MV-4-11 (cell line): Measurements from ENCODE around the gene IGHMBP2.

Experiments used
- DNase-seq: peaks from one replicate; lab custom pipeline; 2025; lab: John Stamatoyannopoulos, UW

IGHMBP2 gene

DNA sequence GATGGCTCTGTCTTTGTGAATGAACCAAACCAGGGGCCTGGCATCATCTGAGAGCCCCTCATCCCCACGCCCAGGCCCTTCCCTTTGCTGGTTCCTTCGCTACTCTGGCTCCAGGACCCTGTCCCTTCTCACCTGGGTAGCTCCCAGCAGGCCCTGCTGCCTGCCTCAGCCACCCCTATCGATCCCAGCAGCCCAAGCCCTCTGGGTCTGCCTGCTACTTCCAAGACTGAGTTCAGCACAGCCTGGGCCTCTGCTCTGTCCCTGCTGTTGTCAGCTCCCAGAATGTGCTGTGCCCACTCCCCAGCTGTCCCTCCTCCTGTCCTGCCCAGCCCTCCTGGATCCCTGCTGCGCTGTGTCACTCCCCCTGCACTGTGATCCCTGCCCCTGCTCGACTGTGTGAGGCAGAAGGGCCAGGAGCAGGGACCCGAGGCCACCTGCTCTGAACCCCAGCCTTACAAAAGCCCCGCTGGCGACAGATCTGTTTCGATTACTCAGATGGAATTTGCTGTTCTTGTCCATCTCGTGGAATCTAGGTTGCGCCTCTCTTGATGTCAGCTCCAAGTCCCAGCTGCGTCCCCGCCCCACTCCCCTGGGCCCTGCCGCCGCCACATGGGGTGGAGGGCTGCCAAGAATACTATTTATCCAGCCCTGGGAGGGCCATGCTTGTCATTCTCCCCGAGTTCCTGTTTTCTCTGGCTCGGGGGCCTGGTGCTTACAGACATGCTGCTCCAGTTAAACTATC is 13.0 kb upstream of the IGHMBP2 start:
- no peak for DNase-seq

DNA sequence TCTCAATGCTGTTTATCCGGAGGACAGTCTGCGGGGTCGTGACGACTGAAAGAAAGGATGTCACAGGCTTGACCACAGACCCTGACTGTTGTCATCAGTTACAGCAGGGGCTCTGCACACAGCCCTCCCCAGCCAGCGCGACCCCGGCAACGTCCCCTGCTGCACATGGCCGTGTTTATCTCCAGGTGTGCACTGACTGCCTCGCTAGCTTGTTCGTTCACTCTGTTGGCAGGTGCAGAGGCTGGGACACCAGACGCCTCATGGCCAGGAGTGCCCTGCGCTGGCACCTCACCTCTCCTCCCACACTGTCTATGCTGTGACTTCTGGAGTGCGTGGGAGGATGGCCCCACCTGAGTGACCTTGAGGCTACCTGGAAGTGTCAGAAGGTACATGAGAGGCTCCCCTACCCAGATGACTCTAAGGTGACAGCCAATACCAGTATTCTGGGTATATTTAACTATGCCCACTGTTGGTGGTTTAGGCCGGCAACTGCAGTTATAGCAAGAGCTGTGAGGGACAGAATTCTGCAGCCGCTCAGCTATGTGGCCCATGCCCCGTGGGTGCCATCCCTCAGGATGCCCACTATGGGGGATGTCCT is 12.2 kb upstream of the IGHMBP2 start:
- DNase-seq = no peak

DNA sequence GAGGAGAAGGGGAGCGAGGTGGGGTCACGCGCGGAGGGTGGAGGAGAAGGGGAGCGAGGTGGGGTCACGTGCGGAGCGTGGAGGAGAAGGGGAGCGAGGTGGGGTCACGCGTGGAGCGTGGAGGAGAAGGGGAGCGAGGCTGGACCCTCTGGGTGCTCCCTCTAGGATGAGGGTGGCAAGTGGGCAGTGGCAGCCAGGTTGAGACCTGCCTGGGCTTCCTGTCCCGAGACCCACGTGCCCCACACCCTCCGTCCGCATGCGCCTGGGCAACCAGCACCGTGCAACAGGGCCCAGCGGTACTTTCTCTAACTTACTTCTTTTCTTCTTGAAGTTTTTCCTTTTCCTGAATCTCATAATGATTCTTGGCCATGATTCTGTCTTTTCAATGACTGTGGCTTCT is 11.1 kb upstream of the IGHMBP2 start:
- DNase-seq = no peak

DNA sequence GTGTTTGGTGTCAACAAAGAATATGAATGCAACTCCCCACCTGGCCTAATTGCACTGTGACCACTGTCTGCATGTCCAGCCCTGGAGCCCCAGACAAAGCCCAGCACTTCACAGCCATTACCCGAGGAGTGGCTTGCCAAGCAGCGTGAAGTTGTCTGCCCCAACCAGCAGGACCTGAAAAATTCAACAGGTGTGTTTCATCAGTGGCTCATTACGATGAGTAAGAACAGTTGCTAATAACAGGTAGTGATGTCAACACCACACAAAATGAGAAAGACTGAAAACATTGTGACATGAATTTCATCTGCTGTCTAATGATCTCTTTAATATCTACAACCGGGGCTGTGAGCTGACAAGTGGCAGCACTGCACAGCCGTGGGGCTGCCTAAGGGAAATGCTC is 10.4 kb upstream of the IGHMBP2 start:
- DNase-seq = no peak

DNA sequence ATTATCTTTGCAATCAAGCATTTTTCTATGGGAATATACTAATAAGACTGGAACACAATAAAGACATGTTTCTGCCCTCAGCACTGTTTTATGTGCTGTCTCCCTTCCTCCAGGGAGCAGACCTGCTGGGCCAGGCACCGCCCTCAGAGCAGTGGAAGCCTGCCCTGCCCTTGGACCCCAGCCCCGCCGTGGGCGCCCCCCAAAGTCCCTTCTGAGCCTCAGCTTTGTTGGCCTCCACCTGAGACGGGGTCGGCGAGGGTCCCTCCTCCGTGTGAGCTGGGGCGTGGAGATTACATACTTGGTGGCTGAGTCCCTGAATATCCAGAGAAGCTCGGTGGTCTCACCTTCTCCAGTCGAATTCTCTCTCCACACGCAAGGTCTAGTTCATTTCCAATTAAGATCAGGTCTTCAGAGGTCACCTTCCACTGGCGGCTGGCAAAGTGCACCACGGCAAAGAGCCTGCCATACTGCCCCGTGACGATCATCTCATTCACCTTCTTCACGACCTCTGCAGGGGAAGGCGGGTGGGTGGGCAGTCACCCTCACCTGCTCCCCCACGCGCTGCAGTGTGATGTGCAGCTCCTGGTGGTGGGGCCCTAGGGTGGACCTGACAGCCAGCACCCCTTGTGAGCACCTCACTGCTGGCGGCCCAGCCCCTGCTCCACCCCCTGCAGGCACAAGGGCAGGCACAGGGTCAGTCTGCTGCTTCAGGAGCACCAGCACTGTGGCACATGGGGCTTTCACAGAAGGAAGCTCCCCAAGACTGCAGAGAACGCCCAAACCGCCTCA is 7.3 kb upstream of the IGHMBP2 start:
- no peak for DNase-seq

DNA sequence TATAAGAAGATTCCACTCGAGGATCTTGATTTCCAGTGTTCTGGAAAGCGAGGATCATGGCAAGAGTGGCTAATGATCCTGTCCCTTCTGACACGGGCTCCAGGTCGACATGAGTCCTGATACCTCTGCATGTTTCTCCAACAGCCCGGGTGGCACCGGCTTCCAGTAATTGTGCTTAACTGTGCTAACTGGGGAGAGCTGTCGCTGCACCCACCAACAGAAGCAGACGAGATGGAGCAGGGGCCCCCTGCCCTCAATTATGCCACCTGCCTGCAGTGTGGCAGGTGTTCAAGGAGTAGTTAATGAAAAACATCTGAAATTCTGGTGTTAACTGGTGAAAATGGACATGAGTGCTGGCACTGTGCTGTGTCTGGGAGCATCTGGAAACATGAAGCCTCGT is 6.2 kb upstream of the IGHMBP2 start:
- no peak for DNase-seq

DNA sequence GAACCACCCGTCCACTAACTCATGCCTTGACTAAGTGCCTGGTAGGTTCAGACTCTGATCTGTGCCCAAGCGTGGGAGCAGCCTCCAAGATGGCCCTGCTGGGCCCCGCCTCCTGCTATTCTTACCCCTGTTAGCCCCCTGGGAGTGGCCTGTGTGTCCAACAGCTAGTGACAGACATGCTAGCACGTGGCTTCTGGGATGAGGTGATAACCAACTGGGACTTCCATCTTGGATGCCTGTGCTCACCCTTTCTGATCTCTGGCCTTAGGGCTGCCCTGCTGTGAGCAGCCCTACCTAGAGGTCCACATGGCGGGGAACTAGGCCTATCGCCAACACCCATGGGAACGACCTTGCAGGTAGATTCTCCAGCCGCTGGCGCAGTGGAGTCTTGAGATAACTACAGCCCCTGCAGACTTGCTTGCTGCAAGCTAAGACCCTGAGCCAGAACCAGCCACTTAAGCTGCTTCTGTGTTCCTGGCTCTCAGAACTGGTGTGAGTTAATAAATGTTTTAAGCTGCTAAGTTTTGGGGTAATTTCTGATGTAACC is 2.8 kb upstream of the IGHMBP2 start:
- no peak for DNase-seq

DNA sequence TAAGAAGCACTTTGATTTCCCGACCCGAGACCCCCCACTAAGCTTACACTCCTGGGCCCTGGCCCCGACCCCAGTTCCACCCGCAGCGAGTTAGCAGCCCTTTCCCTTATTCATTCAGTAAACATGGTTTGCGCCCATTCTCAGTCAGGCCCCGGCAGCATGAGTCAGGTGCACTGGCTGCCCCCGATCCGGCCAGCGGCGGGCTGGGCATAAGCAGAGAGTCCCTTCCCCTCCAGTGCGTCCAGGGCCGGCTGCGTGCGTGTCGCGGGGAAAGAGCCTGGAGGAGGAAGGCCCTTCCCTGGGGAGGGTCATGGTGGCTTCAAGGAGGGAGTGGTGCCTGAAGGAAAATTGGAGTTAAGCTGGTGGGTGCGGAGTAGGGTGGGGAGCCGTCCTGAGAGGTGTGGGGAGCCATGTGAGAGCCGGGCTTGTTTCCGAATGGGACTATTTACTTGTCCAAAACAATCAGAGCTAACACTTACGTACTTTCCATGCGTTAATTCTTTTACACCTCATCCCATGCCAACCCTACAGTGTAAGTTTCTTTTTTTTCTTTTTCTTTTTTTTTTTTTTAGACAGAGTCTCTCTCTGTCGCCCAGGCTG is 657 bp downstream of the IGHMBP2 start:
- DNase-seq = no peak

DNA sequence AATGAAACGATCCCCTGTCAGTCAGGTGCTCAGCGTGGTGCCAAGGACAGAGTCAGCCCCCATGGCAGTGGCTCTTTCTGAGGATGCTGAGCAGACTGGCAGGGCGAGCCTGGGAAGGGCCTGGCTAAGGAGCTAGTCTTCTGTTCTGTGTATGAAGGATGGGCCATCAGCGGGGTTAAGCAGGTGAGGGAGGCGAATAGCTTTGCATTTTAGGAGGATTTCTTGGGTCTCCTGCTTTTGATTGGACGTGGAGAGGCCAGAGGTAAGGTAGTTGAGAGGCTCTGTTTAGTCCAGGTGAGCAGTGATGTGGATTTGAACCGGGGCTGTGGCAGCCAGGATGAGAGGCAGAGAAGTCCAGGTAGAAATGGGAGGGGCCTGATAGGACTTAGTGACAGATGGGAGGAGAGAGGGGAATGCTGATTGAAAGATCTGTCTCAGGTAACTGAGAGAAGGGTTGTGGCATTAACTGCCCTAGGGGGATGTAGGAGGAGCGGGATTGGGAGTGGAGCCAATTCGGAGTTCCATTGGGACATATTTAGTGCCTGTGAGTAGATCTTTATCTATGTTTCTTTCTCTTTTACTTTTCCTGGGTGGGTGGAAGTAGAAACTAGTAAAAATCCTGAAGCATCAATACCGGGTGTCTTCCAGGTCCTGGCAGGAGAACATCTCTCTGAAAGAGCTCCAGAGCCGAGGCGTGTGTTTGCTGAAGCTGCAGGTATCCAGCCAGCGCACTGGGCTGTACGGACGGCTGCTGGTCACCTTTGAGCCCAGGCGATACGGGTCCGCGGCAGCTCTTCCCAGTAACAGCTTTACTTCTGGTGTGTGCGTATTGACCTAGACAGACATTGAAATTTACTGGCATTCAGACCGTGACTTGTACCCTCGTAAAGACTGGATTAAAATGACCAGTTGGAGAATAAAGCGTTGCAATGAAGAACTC is 2.0 kb downstream of the IGHMBP2 start:
- no peak for DNase-seq

DNA sequence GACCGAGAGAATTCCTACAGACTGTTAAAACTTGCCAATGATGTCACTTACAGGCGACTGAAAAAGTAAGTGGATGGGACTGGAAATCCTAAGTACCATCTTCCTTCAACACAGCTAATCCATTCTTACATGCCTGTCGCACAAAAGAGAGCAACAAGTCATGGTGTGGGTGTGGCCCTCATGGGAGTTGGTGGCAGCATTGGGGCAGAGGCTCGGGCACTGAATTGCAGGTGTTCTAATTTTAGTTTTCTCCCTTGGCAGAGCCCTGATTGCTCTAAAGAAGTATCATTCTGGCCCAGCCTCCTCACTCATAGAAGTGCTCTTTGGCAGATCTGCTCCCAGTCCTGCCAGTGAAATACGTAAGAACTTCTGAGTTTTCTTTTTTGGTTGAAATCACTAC is 4.6 kb downstream of the IGHMBP2 start:
- DNase-seq = no peak

DNA sequence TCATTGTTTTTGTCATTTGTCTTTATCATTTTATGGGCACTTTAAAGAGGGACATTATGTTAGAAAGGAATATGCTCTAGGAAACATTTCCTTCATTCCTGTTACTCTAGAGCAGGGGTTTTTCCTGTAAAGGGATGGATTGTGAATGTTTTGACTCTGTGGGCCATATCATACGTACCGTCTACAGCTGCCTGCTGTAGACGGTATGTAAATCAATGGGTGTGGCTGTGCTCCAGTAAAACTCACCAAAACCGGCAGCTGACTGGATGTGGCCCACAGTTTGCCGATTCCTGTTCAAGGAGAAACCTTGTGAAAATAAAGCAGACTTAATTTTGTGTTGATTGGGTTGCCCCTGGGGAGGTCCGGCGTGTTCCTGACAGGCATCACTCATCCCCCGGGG is 7.3 kb downstream of the IGHMBP2 start:
- no peak for DNase-seq

DNA sequence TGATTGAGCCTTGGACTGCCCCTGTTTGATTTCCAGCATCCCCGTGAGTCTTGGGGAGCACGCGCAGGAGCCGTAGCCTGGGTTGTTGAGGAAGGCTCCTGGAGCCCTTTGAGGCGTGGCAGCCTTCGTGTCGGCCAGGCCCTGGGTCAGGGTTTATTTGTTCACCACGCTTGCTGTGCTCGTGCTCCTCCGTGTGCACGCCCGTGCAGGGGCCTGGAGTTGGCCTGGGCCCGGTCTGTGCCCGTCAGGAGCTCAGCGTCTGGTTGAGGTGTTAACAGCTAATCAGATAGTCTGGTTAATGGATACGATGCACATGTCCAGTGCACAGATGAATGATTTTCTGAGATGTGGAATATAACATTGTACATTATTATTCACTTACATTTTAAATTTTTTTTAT is 8.0 kb downstream of the IGHMBP2 start:
- no peak for DNase-seq

DNA sequence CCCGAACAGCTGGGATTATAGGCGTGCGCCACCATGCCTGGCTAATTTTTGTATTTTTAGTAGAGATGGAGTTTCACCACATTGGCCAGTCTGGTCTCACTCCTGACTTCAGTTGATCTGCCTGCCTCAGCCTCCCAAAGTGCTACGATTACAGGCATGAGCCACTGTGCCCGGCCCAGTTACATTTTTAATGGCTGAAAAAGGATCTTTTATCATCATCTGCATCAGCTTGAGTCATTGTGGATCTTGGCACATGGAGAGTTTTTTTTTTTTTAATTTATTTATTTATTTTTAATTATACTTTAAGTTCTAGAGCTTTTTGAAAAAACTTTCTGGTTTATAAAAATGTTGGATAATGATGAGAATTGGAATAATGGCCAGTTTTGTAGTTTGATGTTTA is 8.6 kb downstream of the IGHMBP2 start:
- DNase-seq = no peak

DNA sequence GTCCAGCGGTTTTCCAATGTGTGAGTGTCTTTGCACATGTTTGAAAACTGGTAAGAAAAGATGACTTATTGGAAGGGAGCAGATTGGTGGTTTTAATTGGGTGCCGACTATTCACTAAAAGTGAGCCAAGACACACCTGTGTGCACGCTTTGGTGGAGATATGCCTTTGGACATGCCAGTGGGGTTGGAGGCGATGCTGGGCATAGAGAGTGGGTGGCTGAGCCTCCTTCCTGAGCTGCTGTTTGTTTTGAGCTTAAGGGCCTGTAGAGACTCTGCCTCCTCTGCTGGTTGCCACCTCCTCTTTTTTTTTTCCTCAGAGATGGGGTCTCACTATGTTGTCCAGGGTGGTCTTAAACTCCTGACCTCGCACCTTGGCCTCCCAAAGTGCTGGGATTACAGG is 9.5 kb downstream of the IGHMBP2 start:
- no peak for DNase-seq

DNA sequence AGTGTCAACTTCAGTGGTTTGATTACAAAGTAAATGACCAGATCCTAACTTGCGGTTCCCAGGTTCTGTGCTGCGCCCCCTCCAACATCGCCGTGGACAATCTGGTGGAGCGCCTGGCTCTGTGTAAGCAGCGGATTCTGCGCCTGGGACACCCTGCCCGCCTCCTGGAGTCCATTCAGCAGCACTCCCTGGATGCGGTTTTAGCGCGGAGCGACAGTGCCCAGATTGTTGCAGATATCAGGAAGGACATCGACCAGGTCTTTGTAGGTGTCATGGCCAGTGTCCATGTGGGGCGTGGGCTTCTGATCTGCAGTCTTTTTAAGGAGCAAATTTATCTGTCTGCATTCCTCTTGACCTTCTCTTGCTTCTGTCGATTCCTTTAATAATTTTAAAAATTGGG is 11.1 kb downstream of the IGHMBP2 start:
- DNase-seq = no peak

DNA sequence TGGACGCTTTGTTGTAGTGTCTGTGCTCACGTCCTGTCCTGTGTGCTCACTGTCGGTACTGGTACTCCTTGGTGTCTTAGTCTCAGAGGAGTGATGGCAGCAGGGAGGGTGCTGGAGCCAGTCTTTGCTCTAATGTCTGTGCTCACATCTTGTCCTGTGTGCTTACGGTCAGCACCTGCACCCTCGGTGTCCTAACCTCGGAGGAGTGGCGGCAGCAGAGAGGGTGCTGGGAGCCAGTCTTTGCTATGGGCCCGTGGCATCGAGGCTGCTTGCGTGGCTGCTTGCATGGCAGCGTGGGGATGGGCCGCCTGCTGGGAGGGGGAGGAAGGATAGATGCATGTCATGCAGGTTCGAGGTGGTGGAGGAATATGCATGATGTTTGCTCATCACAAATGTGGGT is 12.7 kb downstream of the IGHMBP2 start:
- no peak for DNase-seq

DNA sequence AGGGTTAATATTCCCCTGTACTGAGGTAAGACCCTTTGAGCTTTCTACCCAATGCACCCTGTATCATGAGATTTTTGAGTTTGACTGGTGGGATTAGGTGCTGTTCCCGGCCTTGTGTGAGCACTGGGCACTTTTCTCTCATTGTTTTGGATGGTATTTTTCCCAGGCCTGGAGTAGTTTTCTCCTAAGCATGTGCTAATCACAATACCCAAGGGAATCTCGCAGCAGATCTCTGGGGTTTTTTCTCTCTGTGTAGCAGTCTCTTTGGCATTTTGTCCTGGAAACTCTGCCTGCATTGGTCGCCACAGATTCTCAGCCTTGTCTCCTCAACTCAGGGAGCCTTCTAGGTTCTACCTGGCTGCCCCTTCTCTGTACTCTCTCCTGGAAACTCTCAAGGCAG is 19.9 kb downstream of the IGHMBP2 start:
- no peak for DNase-seq

DNA sequence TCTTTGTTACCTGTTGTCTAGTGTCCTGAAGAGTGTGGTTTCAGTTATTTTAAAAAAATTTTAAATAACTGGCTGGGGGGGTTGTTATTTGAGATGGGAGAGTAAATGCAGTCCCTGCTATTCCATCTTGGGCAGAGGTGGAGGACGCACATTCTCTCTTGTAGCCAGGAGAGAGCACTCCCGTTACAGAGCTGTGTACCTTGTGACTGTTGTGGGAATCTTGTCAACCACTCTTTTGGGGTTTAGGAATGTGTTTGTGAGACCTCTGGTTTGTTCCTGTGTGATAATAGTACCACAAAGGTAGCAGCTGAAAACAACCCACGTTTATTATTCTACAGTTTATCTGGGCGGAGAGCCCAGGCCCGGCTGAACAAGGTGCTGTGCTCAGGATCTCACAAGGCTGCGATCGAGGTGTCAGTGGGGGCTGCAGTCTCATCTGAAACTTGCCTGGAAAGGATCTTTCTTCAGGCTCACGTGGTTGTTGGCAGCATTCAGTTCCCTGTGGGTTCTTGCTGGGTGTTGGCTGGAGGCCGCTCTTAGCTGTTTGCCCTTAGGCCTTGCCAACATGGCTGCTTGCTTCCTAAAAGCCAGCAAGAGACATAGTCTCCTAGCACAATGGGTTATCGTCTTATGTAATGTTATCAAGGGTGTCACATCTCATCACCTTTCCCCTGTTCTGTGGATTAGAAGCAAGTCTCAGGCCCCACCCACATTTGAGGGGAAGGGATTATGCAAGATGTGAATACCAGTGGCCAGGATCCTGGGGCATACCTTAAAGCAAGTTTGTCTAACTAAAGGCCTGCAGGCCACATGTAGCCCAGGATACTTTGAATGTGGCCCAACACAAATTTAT is 20.6 kb downstream of the IGHMBP2 start:
- DNase-seq = no peak

DNA sequence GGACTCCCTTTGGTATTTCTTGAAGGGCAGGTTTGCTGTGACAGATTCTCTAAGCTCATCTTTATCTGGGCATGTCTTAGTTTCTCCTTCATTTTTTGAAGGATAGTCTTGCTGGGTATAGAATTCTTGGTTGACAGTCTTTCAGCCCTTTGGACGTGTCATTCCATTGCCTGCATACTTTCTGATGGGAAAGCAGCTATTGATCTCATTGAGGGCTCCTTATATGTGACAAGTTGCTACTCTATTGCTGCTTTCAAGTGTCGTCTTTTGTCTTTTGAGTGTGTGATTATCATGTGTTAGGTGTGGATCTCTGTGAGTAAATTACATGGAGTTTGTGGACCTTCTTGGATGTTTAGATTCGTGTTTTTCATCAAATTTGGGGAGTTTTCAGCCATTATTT is 21.9 kb downstream of the IGHMBP2 start:
- no peak for DNase-seq

DNA sequence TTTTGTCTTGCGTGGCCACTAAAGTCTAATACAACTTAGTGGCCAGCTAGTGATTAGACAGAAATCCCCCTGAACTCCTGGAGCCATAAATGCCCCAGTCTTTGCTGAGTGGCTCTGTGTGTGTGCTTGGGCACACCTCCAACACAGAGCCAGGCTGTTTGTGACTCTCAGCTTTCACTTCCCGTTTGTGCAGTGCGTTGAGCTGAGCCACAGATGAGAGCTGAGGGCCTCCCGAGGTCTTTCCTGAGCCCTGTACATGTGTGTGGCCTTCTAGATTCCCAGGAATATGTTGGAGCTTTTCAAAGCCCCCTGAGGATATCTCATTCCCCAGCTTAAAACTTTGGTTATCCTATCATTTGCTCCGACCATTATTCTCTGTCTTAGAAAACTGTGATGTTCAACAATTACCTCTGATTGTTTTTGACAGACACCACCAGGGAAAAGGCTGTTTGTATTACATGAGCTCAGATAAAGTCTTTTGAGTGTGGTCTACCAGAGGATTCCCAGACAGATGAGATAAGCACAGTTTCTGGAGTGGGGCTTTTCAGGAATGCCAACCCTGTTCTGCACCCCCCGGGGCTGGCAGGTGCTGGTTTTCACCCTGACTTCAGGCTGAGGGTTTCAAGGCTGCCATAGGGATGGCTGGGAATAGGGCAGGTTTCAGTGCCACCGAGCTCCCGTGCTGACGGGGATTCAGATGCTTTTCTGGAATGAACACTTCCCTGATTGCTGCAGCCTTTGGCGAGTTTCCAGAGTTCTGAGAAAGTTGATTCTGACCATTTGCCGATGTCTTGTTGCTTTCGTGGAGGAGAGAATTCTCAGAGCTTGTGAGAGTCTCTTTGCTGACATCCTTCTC is 23.8 kb downstream of the IGHMBP2 start:
- peak; percentile 90 for DNase-seq
